GM12892 (cell line): ENCODE results near the gene OR5K2.

ENCODE experiments used
- POLR2A ChIP-seq: IDR thresholded peaks from 2 replicates; pipeline ENCODE4 v1.6.1; 2011; ENCODE audit warnings: low read depth, low read length, control low read depth
- POLR2AphosphoS5 ChIP-seq: IDR thresholded peaks from 2 replicates; pipeline ENCODE4 v1.6.1; 2011; ENCODE audit warnings: low read depth, low read length, control low read depth
- TAF1 ChIP-seq: IDR thresholded peaks from 2 replicates; pipeline ENCODE4 v1.6.1; 2011; ENCODE audit warnings: low read depth, mild to moderate bottlenecking, control low read depth, low read length, borderline replicate concordance

DNA sequence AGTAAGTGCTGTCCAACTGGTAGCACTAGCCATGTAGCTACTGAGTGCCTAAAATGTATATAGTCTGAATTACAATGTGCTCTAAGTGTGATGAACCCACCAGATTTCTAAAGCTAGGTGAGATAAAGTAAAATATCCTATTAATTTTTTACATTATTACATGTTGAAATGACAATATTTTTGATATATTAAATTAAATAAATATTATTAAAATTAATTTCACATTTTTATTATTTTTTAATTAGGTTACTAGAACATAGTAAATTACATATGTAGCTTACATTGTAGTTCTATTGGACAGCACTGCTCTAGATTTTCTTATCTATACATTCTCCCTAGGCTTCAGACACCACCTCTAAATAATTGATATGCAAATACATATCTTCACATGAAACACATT, 43.7 kb upstream of the OR5K2 start:
- TF ChIP-seq POLR2A (no peak), POLR2AphosphoS5 (no peak), TAF1 (no peak)
